PC-3 (cell line): ENCODE measurements around the gene KCNQ1OT1.

Experiments used
- EZH2 ChIP-seq: fragments of 300-600 bp; sonication (generic); IDR thresholded peaks from one replicate; pipeline ENCODE4 v1.6.1; 2017; ENCODE audit warnings: antibody characterized with exemption, mild to moderate bottlenecking, low read length; ENCODE audit not compliant: unreplicated experiment
- TF ChIP-seq, protein P1 (sequence below): fragments of 300-600 bp; sonication (generic); conservative IDR thresholded peaks from 2 replicates; pipeline ENCODE4 v1.5.1; 2017; ENCODE audit warnings: antibody characterized with exemption, low read depth, mild to moderate bottlenecking, low read length

DNA sequence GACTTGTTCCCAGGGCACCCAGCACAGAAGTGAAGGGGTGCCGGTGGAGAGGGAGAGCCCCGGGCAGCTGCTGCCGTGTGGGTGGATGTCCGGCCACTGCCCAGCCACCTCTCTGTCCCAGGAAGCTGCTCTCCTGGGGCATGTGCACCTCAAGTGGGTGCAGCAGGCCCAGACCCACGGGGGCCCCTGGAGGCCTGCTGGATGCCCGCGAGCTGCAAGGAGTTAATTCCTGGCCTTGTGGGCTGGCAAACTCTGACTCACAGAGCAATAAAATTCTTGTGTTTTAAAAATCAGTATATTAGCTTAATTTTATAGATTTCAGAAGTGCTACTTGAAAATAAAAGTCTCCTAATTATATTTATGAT is 37.4 kb upstream of the KCNQ1OT1 start:
- TF ChIP-seq, protein P1, sequence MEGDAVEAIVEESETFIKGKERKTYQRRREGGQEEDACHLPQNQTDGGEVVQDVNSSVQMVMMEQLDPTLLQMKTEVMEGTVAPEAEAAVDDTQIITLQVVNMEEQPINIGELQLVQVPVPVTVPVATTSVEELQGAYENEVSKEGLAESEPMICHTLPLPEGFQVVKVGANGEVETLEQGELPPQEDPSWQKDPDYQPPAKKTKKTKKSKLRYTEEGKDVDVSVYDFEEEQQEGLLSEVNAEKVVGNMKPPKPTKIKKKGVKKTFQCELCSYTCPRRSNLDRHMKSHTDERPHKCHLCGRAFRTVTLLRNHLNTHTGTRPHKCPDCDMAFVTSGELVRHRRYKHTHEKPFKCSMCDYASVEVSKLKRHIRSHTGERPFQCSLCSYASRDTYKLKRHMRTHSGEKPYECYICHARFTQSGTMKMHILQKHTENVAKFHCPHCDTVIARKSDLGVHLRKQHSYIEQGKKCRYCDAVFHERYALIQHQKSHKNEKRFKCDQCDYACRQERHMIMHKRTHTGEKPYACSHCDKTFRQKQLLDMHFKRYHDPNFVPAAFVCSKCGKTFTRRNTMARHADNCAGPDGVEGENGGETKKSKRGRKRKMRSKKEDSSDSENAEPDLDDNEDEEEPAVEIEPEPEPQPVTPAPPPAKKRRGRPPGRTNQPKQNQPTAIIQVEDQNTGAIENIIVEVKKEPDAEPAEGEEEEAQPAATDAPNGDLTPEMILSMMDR: no peak
- TF ChIP-seq EZH2: no peak
